ENCODE measurements around the gene ZBTB32. TPM values are rescaled to one million over a fixed set of nuclear protein-coding genes. Genes with fewer than 3 reads are reported as not detected.
A peak's percentile ranks its signal among the peaks of the same experiment; 100 is the strongest.

The ZBTB32 gene
- total RNA-seq, 1 donor from 2014 or later, result not detected

GRCh38 chr19:35738887-35739229 is 34.5 kb downstream of the ZBTB32 start:
- Histone ChIP-seq H2AFZ (ENCODE audit: low read depth, low read length) (no peak overlapping the region), H3K4me3 (ENCODE audit: insufficient read depth, low read depth, low read length) (no peak overlapping the region), H3K36me3 (ENCODE audit: insufficient read depth, low read length) (peaks cover 8% of the 10 kb centered on the region), H3K4me1 (ENCODE audit: insufficient read depth, low read length) (peaks cover 5% of the 10 kb centered on the region), H3K9me3 (ENCODE audit: insufficient read depth, low read depth, low read length) (no peaks in the 10 kb centered on the region), H3K79me2 (ENCODE audit: insufficient read depth, low read length) (no peaks in the 10 kb centered on the region), H3K27me3 (ENCODE audit: insufficient read depth, low read length) (no peaks in the 10 kb centered on the region), H3K4me2 (ENCODE audit: low read length) (no peak overlapping the region), H4K20me1 (ENCODE audit: insufficient read depth, low read length) (peaks cover 31% of the 10 kb centered on the region), H3K9ac (ENCODE audit: low read length) (no peak overlapping the region), H3K27ac (ENCODE audit: low read depth, low read length) (no peak overlapping the region)
- peaks cover 14% of the 10 kb centered on the region for H3K36me3 Mint-ChIP-seq (ENCODE audit: low read depth, unreplicated experiment)
- FAIRE-seq (no peak), DNase-seq (ENCODE audit: low read depth) (no peak)
- H3K9me3 Mint-ChIP-seq (ENCODE audit: unreplicated experiment), result no peaks in the 10 kb centered on the region
- no peak overlapping the region for H3K4me3 Mint-ChIP-seq (ENCODE audit: unreplicated experiment)
- H3K4me1 Mint-ChIP-seq (ENCODE audit: low read depth, unreplicated experiment), result no peaks in the 10 kb centered on the region
- H3K27me3 Mint-ChIP-seq (ENCODE audit: low read depth, unreplicated experiment), result no peaks in the 10 kb centered on the region
- H3K27ac Mint-ChIP-seq (ENCODE audit: unreplicated experiment), result no peak overlapping the region
- TF ChIP-seq EZH2 (IDR thresholded peaks at IDR 0.05; ENCODE audit: insufficient read depth, low read length) (no peak), CTCF (IDR thresholded peaks at IDR 0.05; ENCODE audit: insufficient read depth, low read depth, low read length) (no peak)

- peaks cover 8% of the 10 kb centered on the region for H3K36me3 ChIP-seq (ENCODE audit: insufficient read depth, low read length)
- Mint-ChIP-seq H3K27me3 (ENCODE audit: low read depth, unreplicated experiment) (no peaks in the 10 kb centered on the region), H3K27ac (ENCODE audit: unreplicated experiment) (no peak overlapping the region), H3K4me1 (ENCODE audit: low read depth, unreplicated experiment) (no peaks in the 10 kb centered on the region), H3K9me3 (ENCODE audit: unreplicated experiment) (no peaks in the 10 kb centered on the region), H3K4me3 (ENCODE audit: unreplicated experiment) (peak overlapping the region; percentile 54), H3K36me3 (ENCODE audit: low read depth, unreplicated experiment) (peaks cover 9% of the 10 kb centered on the region)
- peak overlapping the region; percentile 66 for H3K9ac ChIP-seq (ENCODE audit: low read length)
- peak overlapping the region; percentile 100 for H3K4me2 ChIP-seq (ENCODE audit: low read length)
- FAIRE-seq, result no peak
- no peaks in the 10 kb centered on the region for H3K27me3 ChIP-seq (ENCODE audit: insufficient read depth, low read length)
- H3K27ac ChIP-seq (ENCODE audit: low read depth, low read length), result no peak overlapping the region
- H2AFZ ChIP-seq (ENCODE audit: low read depth, low read length), result no peak overlapping the region
- H3K9me3 ChIP-seq (ENCODE audit: insufficient read depth, low read depth, low read length), result no peaks in the 10 kb centered on the region
- DNase-seq (ENCODE audit: low read depth), result no peak
- H4K20me1 ChIP-seq (ENCODE audit: insufficient read depth, low read length), result peaks cover 24% of the 10 kb centered on the region
- TF ChIP-seq EZH2 (IDR thresholded peaks at IDR 0.05; ENCODE audit: insufficient read depth, low read length) (no peak), CTCF (IDR thresholded peaks at IDR 0.05; ENCODE audit: insufficient read depth, low read depth, low read length) (no peak)
- peak overlapping the region; percentile 67 for H3K4me3 ChIP-seq (ENCODE audit: insufficient read depth, low read depth, low read length)
- peaks cover 5% of the 10 kb centered on the region for H3K4me1 ChIP-seq (ENCODE audit: insufficient read depth, low read length)
- H3K79me2 ChIP-seq (ENCODE audit: insufficient read depth, low read length), result no peaks in the 10 kb centered on the region
These were observed 35.1 kb downstream of the ZBTB32 start for GRCh38 chr19:35739275-35740107.

- peak overlapping the region; percentile 67 for H3K4me3 ChIP-seq (ENCODE audit: insufficient read depth, low read depth, low read length)
- H3K4me2 ChIP-seq (ENCODE audit: low read length), result peak overlapping the region; percentile 100
- no peaks in the 10 kb centered on the region for H3K9me3 Mint-ChIP-seq (ENCODE audit: unreplicated experiment)
- H3K9me3 ChIP-seq (ENCODE audit: insufficient read depth, low read depth, low read length), result no peaks in the 10 kb centered on the region
- H3K27me3 ChIP-seq (ENCODE audit: insufficient read depth, low read length), result no peaks in the 10 kb centered on the region
- H3K79me2 ChIP-seq (ENCODE audit: insufficient read depth, low read length), result no peaks in the 10 kb centered on the region
- H2AFZ ChIP-seq (ENCODE audit: low read depth, low read length), result peak overlapping the region; percentile 66
- peak overlapping the region; percentile 82 for H3K4me3 Mint-ChIP-seq (ENCODE audit: unreplicated experiment)
- DNase-seq (ENCODE audit: low read depth) (no peak), FAIRE-seq (no peak)
- peaks cover 8% of the 10 kb centered on the region for H3K36me3 ChIP-seq (ENCODE audit: insufficient read depth, low read length)
- H3K27me3 Mint-ChIP-seq (ENCODE audit: low read depth, unreplicated experiment), result no peaks in the 10 kb centered on the region
- TF ChIP-seq EZH2 (IDR thresholded peaks at IDR 0.05; ENCODE audit: insufficient read depth, low read length), result no peak
- TF ChIP-seq CTCF (IDR thresholded peaks at IDR 0.05; ENCODE audit: insufficient read depth, low read depth, low read length), result no peak
- peak overlapping the region; percentile 66 for H3K9ac ChIP-seq (ENCODE audit: low read length)
- peaks cover 19% of the 10 kb centered on the region for H4K20me1 ChIP-seq (ENCODE audit: insufficient read depth, low read length)
- H3K27ac ChIP-seq (ENCODE audit: low read depth, low read length), result no peak overlapping the region
- H3K4me1 ChIP-seq (ENCODE audit: insufficient read depth, low read length), result peaks cover 5% of the 10 kb centered on the region
- H3K27ac Mint-ChIP-seq (ENCODE audit: unreplicated experiment), result no peak overlapping the region
- peaks cover 8% of the 10 kb centered on the region for H3K36me3 Mint-ChIP-seq (ENCODE audit: low read depth, unreplicated experiment)
- H3K4me1 Mint-ChIP-seq (ENCODE audit: low read depth, unreplicated experiment), result no peaks in the 10 kb centered on the region
These were observed 35.7 kb downstream of the ZBTB32 start for GRCh38 chr19:35740108-35740422.
